ENCODE data around the gene NR2C2. TPM values are rescaled to one million over a fixed set of nuclear protein-coding genes. Genes with fewer than 3 reads are reported as not detected.

The NR2C2 gene
- total RNA-seq, 1 experiment from 2014 or later = 38.5 TPM

DNA sequence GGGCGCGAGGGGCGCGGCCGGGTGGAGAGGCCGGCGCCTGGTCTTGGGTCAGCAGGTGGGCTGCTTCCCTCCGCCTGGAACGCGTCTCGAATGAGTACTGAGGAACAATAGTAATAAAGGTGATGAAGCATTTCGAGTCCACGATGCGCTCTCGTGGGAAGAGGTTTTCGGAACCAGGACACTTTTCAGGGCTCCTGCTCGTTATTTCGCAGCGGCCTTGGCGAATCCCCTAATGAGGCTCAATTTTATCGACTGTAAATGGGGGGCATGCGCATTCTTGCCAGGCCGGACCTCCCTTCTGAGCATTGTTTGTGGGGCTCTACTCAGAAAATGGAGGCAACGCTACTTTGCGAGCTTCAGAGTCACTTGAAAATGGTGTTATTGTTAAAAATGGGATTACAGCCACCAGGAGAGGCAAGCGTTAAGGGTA lies 1.2 kb downstream of the NR2C2 start:
- H2BK5ac ChIP-seq (ENCODE audit: insufficient read length, low read length) = no peak overlapping the region
- Mint-ChIP-seq H3K36me3 (ENCODE audit: insufficient read depth in 1 of 3, low read depth in 3 of 3) (peaks cover 13 to 50% (median 47%) of the 10 kb centered on the region in 3 experiments; a peak in 5 of 7 replicates), H3K27ac (peak overlapping the region; percentile 78 to 98 (median 94)), H3K27me3 (ENCODE audit: low read depth) (no peaks in the 10 kb centered on the region), H3K4me1 (peaks cover 34 to 37% of the 10 kb centered on the region in 2 experiments), H3K9me3 (no peaks in the 10 kb centered on the region), H3K4me3 (peak overlapping the region; percentile 96)
- H4K8ac ChIP-seq (replicated peaks; ENCODE audit: insufficient read length, low read depth, low read length) = no peak overlapping the region
- H2AFZ ChIP-seq (ENCODE audit: low read length) = no peak overlapping the region
- TF ChIP-seq, protein P1, sequence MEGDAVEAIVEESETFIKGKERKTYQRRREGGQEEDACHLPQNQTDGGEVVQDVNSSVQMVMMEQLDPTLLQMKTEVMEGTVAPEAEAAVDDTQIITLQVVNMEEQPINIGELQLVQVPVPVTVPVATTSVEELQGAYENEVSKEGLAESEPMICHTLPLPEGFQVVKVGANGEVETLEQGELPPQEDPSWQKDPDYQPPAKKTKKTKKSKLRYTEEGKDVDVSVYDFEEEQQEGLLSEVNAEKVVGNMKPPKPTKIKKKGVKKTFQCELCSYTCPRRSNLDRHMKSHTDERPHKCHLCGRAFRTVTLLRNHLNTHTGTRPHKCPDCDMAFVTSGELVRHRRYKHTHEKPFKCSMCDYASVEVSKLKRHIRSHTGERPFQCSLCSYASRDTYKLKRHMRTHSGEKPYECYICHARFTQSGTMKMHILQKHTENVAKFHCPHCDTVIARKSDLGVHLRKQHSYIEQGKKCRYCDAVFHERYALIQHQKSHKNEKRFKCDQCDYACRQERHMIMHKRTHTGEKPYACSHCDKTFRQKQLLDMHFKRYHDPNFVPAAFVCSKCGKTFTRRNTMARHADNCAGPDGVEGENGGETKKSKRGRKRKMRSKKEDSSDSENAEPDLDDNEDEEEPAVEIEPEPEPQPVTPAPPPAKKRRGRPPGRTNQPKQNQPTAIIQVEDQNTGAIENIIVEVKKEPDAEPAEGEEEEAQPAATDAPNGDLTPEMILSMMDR (conservative IDR thresholded peaks at IDR 0.05) = no peak
- peak overlapping the region; percentile 62 for H2BK120ac ChIP-seq (ENCODE audit: low read depth, low read length, poor library complexity, severe bottlenecking)
- peaks cover 30% of the 10 kb centered on the region; the same call in 1 of the 2 replicates for H3K79me2 ChIP-seq (ENCODE audit: insufficient read depth, low read length)
- H3K23ac ChIP-seq (ENCODE audit: insufficient read length, low read depth, low read length) = no peak overlapping the region
- no peak overlapping the region for H4K91ac ChIP-seq (ENCODE audit: insufficient read length, low read depth, low read length)
- H4K20me1 ChIP-seq (ENCODE audit: control insufficient read depth, insufficient read depth, insufficient read length) = no peaks in the 10 kb centered on the region
- H3K23me2 ChIP-seq (ENCODE audit: insufficient read length, low read depth, low read length, poor library complexity, severe bottlenecking) = peaks cover 6% of the 10 kb centered on the region
- no peak overlapping the region; the same call in 1 of the 2 replicates for H3K4ac ChIP-seq (ENCODE audit: low read depth, low read length)
- peak overlapping the region; percentile 75 for H3K4me2 ChIP-seq (ENCODE audit: insufficient read depth, insufficient read length, low read length)
- no CpG with 5 or more reads among the region's 26 CpGs for WGBS (ENCODE audit: extremely low coverage, insufficient read length, low lambda C conversion rate)
- no peaks in the 10 kb centered on the region for H3K9me3 ChIP-seq (ENCODE audit: control insufficient read depth, low read depth, low read length)
- no peak overlapping the region for H3T11ph ChIP-seq (ENCODE audit: low read length)
- H3K4me1 ChIP-seq (ENCODE audit: insufficient read depth, low read length) = no peaks in the 10 kb centered on the region
- no peak for DNase-seq
- no peak overlapping the region for H2BK20ac ChIP-seq (ENCODE audit: low read depth, low read length, poor library complexity, severe bottlenecking)
- H2BK15ac ChIP-seq (ENCODE audit: low read depth, low read length) = no peak overlapping the region
- H3K18ac ChIP-seq (ENCODE audit: insufficient read length, low read depth, low read length) = peak overlapping the region; percentile 91
- peak overlapping the region; percentile 73 for H4K5ac ChIP-seq (ENCODE audit: insufficient read length, low read depth, low read length)
- H3K27me3 ChIP-seq (ENCODE audit: insufficient read depth, low read length) = no peaks in the 10 kb centered on the region
- no peak overlapping the region for H2AK5ac ChIP-seq (ENCODE audit: insufficient read length, low read length)
- H3K14ac ChIP-seq (ENCODE audit: insufficient read depth, low read length) = peak overlapping the region; percentile 98; the same call in 1 of the 2 replicates
- peak overlapping the region; percentile 97 for H3K9ac ChIP-seq (ENCODE audit: extremely low read depth, insufficient read length, low read length)
- H3K79me1 ChIP-seq (ENCODE audit: insufficient read depth, low read depth, low read length, poor library complexity, severe bottlenecking) = peaks cover 8% of the 10 kb centered on the region
- H3K56ac ChIP-seq (ENCODE audit: insufficient read length, low read depth, low read length) = no peak overlapping the region
- peak overlapping the region; percentile 69 for H3K27ac ChIP-seq (ENCODE audit: insufficient read length, low read depth, low read length)
- H2BK12ac ChIP-seq (ENCODE audit: insufficient read length, low read depth, low read length) = no peak overlapping the region

All from H9 (cell line).